ENCODE measurements around the gene UQCRFS1.

Gene UQCRFS1

GRCh38 chr19:29188289-29189032 is 24.5 kb downstream of the UQCRFS1 start:
- Histone ChIP-seq H3K9ac (ENCODE audit: low read length) (no peak overlapping the region), H3K36me3 (ENCODE audit: control insufficient read depth in 1 of 2, insufficient read depth in 2 of 2, low read depth in 1 of 2, low read length in 2 of 2) (no peaks in the 10 kb centered on the region), H3K4ac (ENCODE audit: low read depth in 1 of 2, low read length in 2 of 2) (no peak overlapping the region), H3K4me2 (ENCODE audit: low read length, poor library complexity, severe bottlenecking) (no peak overlapping the region), H3K18ac (ENCODE audit: low read depth in 1 of 2, low read length in 2 of 2) (no peak overlapping the region), H2BK120ac (ENCODE audit: low read depth, low read length) (no peak overlapping the region), H3K27ac (ENCODE audit: low read length, poor library complexity, severe bottlenecking) (no peak overlapping the region), H2BK12ac (ENCODE audit: low read length in 2 of 2) (no peak overlapping the region), H2AK5ac (ENCODE audit: low read length, severe bottlenecking) (no peak overlapping the region), H3K14ac (ENCODE audit: low read length in 2 of 2) (no peak overlapping the region), H3K79me1 (replicated peaks; ENCODE audit: low read length, poor library complexity, severe bottlenecking) (no peaks in the 10 kb centered on the region), H2BK15ac (ENCODE audit: low read depth, poor library complexity, severe bottlenecking) (no peak overlapping the region), H2AFZ (ENCODE audit: low read depth, low read length) (no peak overlapping the region), H2BK5ac (ENCODE audit: low read depth, low read length, poor library complexity, severe bottlenecking) (no peak overlapping the region), H4K8ac (ENCODE audit: low read length) (no peak overlapping the region), H4K91ac (ENCODE audit: low read length) (no peak overlapping the region), H3K4me3 (ENCODE audit: insufficient read depth in 1 of 2, low read depth in 1 of 2, low read length in 2 of 2) (peak overlapping the region in 1 of 2 experiments; percentile 5), H3K9me3 (ENCODE audit: control insufficient read depth, low read length) (no peaks in the 10 kb centered on the region), H3K23ac (ENCODE audit: low read length in 2 of 2) (no peak overlapping the region), H3K27me3 (ENCODE audit: control insufficient read depth in 1 of 2, insufficient read depth in 1 of 2, low read length in 2 of 2) (no peaks in the 10 kb centered on the region), H3K4me1 (ENCODE audit: control insufficient read depth, insufficient read depth, low read depth, low read length) (no peaks in the 10 kb centered on the region)
- WGBS, result 69% methylated on average over 7 of the region's 10 CpGs
- DNase-seq, result no peak

- no peaks in the 10 kb centered on the region for H3K27me3 ChIP-seq (ENCODE audit: control insufficient read depth in 1 of 2, insufficient read depth in 1 of 2, low read length in 2 of 2)
- H2BK5ac ChIP-seq (ENCODE audit: low read depth, low read length, poor library complexity, severe bottlenecking), result no peak overlapping the region
- 73% methylated on average over 5 of the region's 6 CpGs for WGBS
- no peak overlapping the region for H3K18ac ChIP-seq (ENCODE audit: low read depth in 1 of 2, low read length in 2 of 2)
- no peaks in the 10 kb centered on the region for H3K4me1 ChIP-seq (ENCODE audit: control insufficient read depth, insufficient read depth, low read depth, low read length)
- no peaks in the 10 kb centered on the region for H3K36me3 ChIP-seq (ENCODE audit: control insufficient read depth in 1 of 2, insufficient read depth in 2 of 2, low read depth in 1 of 2, low read length in 2 of 2)
- H2BK120ac ChIP-seq (ENCODE audit: low read depth, low read length), result no peak overlapping the region
- no peak overlapping the region for H2AK5ac ChIP-seq (ENCODE audit: low read length, severe bottlenecking)
- H2BK12ac ChIP-seq (ENCODE audit: low read length in 2 of 2), result no peak overlapping the region
- no peak overlapping the region for H4K91ac ChIP-seq (ENCODE audit: low read length)
- DNase-seq, result no peak
- H2AFZ ChIP-seq (ENCODE audit: low read depth, low read length), result no peak overlapping the region
- no peak overlapping the region for H3K4me3 ChIP-seq (ENCODE audit: insufficient read depth in 1 of 2, low read depth in 1 of 2, low read length in 2 of 2)
- no peak overlapping the region for H2BK15ac ChIP-seq (ENCODE audit: low read depth, poor library complexity, severe bottlenecking)
- H3K4me2 ChIP-seq (ENCODE audit: low read length, poor library complexity, severe bottlenecking), result no peak overlapping the region
- no peak overlapping the region for H4K8ac ChIP-seq (ENCODE audit: low read length)
- H3K79me1 ChIP-seq (replicated peaks; ENCODE audit: low read length, poor library complexity, severe bottlenecking), result no peaks in the 10 kb centered on the region
- H3K14ac ChIP-seq (ENCODE audit: low read length in 2 of 2), result no peak overlapping the region
- H3K9ac ChIP-seq (ENCODE audit: low read length), result no peak overlapping the region
- H3K9me3 ChIP-seq (ENCODE audit: control insufficient read depth, low read length), result no peaks in the 10 kb centered on the region
- no peak overlapping the region for H3K27ac ChIP-seq (ENCODE audit: low read length, poor library complexity, severe bottlenecking)
- H3K4ac ChIP-seq (ENCODE audit: low read depth in 1 of 2, low read length in 2 of 2), result no peak overlapping the region
- no peak overlapping the region for H3K23ac ChIP-seq (ENCODE audit: low read length in 2 of 2)
These were observed 25.3 kb downstream of the UQCRFS1 start for GRCh38 chr19:29187676-29188075.

GRCh38 chr19:29185427-29185826 is 27.5 kb downstream of the UQCRFS1 start:
- Histone ChIP-seq H4K8ac (ENCODE audit: low read length) (no peak overlapping the region), H2AFZ (ENCODE audit: low read depth, low read length) (no peak overlapping the region), H3K18ac (ENCODE audit: low read depth in 1 of 2, low read length in 2 of 2) (no peak overlapping the region), H3K4me2 (ENCODE audit: low read length, poor library complexity, severe bottlenecking) (no peak overlapping the region), H2BK5ac (ENCODE audit: low read depth, low read length, poor library complexity, severe bottlenecking) (no peak overlapping the region), H3K23ac (ENCODE audit: low read length in 2 of 2) (no peak overlapping the region), H3K9me3 (ENCODE audit: control insufficient read depth, low read length) (no peaks in the 10 kb centered on the region), H2BK15ac (ENCODE audit: low read depth, poor library complexity, severe bottlenecking) (no peak overlapping the region), H3K9ac (ENCODE audit: low read length) (no peak overlapping the region), H3K4ac (ENCODE audit: low read depth in 1 of 2, low read length in 2 of 2) (no peak overlapping the region), H3K27me3 (ENCODE audit: control insufficient read depth in 1 of 2, insufficient read depth in 1 of 2, low read length in 2 of 2) (no peaks in the 10 kb centered on the region), H3K79me1 (replicated peaks; ENCODE audit: low read length, poor library complexity, severe bottlenecking) (no peaks in the 10 kb centered on the region), H3K4me1 (ENCODE audit: control insufficient read depth, insufficient read depth, low read depth, low read length) (no peaks in the 10 kb centered on the region), H3K14ac (ENCODE audit: low read length in 2 of 2) (no peak overlapping the region), H3K27ac (ENCODE audit: low read length, poor library complexity, severe bottlenecking) (no peak overlapping the region), H2BK120ac (ENCODE audit: low read depth, low read length) (no peak overlapping the region), H2AK5ac (ENCODE audit: low read length, severe bottlenecking) (no peak overlapping the region), H2BK12ac (ENCODE audit: low read length in 2 of 2) (no peak overlapping the region), H3K36me3 (ENCODE audit: control insufficient read depth in 1 of 2, insufficient read depth in 2 of 2, low read depth in 1 of 2, low read length in 2 of 2) (no peaks in the 10 kb centered on the region), H3K4me3 (ENCODE audit: insufficient read depth in 1 of 2, low read depth in 1 of 2, low read length in 2 of 2) (no peak overlapping the region), H4K91ac (ENCODE audit: low read length) (no peak overlapping the region)
- WGBS, result 76% methylated on average over 6 of the region's 6 CpGs
- no peak for DNase-seq

- Histone ChIP-seq H3K4ac (ENCODE audit: low read depth in 1 of 2, low read length in 2 of 2) (no peak overlapping the region), H3K14ac (ENCODE audit: low read length in 2 of 2) (no peak overlapping the region), H3K27me3 (ENCODE audit: control insufficient read depth in 1 of 2, insufficient read depth in 1 of 2, low read length in 2 of 2) (no peaks in the 10 kb centered on the region), H2BK12ac (ENCODE audit: low read length in 2 of 2) (no peak overlapping the region), H3K4me2 (ENCODE audit: low read length, poor library complexity, severe bottlenecking) (no peak overlapping the region), H3K18ac (ENCODE audit: low read depth in 1 of 2, low read length in 2 of 2) (no peak overlapping the region), H3K4me1 (ENCODE audit: control insufficient read depth, insufficient read depth, low read depth, low read length) (no peaks in the 10 kb centered on the region), H2BK120ac (ENCODE audit: low read depth, low read length) (no peak overlapping the region), H3K36me3 (ENCODE audit: control insufficient read depth in 1 of 2, insufficient read depth in 2 of 2, low read depth in 1 of 2, low read length in 2 of 2) (no peaks in the 10 kb centered on the region), H3K9ac (ENCODE audit: low read length) (no peak overlapping the region), H3K23ac (ENCODE audit: low read length in 2 of 2) (no peak overlapping the region), H4K8ac (ENCODE audit: low read length) (no peak overlapping the region), H3K27ac (ENCODE audit: low read length, poor library complexity, severe bottlenecking) (no peak overlapping the region), H3K9me3 (ENCODE audit: control insufficient read depth, low read length) (peaks cover 52% of the 10 kb centered on the region), H2BK15ac (ENCODE audit: low read depth, poor library complexity, severe bottlenecking) (no peak overlapping the region), H2AK5ac (ENCODE audit: low read length, severe bottlenecking) (no peak overlapping the region), H3K79me1 (replicated peaks; ENCODE audit: low read length, poor library complexity, severe bottlenecking) (no peaks in the 10 kb centered on the region), H2BK5ac (ENCODE audit: low read depth, low read length, poor library complexity, severe bottlenecking) (no peak overlapping the region), H4K91ac (ENCODE audit: low read length) (no peak overlapping the region), H2AFZ (ENCODE audit: low read depth, low read length) (no peak overlapping the region), H3K4me3 (ENCODE audit: insufficient read depth in 1 of 2, low read depth in 1 of 2, low read length in 2 of 2) (no peak overlapping the region)
- no CpG with 5 or more reads among the region's 2 CpGs for WGBS
- DNase-seq, result no peak
These were observed 35.8 kb downstream of the UQCRFS1 start for GRCh38 chr19:29176981-29177754.
